ENCODE data around the gene ADCY1.

ADCY1 gene

DNA sequence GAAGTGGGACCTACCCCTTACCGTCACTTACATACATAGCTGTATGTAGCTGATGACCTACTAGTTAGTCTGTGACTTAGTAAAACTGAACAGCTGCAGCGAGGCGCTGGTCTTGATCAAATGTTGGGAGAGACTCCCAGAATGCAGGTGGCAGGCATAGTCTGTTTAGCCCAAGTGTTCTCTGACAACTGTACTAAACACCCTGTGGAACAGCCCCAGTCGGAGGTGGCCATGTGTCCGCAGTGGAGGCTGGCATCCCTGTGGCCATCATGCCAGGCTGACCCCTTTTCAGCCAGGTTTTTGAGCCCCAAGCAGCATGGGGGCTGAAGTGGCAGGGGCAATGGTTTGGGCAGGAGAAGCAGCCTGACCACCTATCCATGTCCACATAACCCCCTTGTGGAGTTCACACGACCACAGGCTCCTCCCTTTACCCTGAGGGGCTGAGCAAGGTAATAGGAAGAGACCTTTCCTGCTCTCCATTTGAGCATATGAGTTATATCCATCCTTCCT lies 7.2 kb downstream of the ADCY1 start:
- ChIA-PET CTCF (no interaction called here), POLR2A (no interaction called here)
- no peak for DNase-seq (ENCODE audit: low read depth, low spot score)
- no peak for TF ChIP-seq CTCF (IDR thresholded peaks at IDR 0.05; ENCODE audit: insufficient read depth, low read length, missing control alignments)
- H3K4me3 ChIP-seq (ENCODE audit: low read depth, low read length) = no peak overlapping the region

DNA sequence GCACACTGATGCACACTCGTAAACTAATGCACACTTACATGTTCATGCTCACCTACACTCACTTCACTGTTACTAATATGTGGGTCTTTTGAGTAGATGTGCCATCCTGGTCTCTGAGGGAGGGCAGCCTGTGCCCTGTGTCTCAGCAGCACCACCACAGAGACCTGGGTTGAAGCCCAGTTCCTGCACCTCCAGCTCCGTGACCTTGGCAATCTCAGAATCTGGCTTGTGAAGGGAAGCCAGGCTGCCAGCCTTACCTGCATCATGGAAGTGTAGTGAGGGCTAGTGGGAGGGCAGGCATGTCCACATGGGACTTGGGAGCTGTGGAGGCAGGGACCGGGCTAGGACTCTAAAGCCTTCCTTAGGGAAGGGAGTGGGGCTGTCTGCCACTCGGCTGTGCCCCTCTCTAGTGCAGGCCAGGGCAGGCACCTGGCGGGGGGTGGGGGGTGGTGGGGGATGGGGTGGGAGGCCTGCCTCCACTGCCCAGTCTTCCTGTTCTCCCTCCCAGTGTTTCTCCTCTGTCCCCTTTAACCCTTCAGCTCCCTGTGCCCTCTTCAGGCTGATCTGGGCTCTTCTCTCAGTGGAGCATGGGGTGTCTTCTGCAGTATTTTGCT lies 8.1 kb downstream of the ADCY1 start:
- ChIA-PET POLR2A (no interaction called here), CTCF (no interaction called here)
- DNase-seq (ENCODE audit: low read depth, low spot score) = no peak
- TF ChIP-seq CTCF (IDR thresholded peaks at IDR 0.05; ENCODE audit: insufficient read depth, low read length, missing control alignments) = no peak
- H3K4me3 ChIP-seq (ENCODE audit: low read depth, low read length) = no peak overlapping the region

DNA sequence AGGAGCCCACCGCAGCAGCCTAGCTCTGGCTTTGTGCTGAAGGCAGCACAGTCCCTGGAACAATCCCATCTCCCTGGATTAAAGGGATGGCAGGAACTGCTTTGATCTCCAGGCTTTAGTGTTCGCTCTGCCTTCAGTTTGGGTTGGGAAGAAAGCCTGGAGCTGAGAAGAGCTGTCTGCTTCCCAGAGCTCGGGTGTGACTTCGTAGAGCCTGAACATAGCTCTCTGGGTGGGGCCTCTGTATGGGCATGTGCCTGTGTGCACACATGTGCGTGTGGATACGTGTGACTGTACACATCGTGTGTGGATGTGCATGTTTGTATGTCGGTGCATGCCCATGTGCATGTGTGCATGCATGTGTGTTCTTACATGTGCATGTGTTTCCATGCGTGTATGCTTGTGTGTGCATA lies 8.7 kb downstream of the ADCY1 start:
- TF ChIP-seq CTCF (IDR thresholded peaks at IDR 0.05; ENCODE audit: insufficient read depth, low read length, missing control alignments) = no peak
- ChIA-PET CTCF (no interaction called here), POLR2A (no interaction called here)
- no peak overlapping the region for H3K4me3 ChIP-seq (ENCODE audit: low read depth, low read length)
- DNase-seq (ENCODE audit: low read depth, low spot score) = no peak

DNA sequence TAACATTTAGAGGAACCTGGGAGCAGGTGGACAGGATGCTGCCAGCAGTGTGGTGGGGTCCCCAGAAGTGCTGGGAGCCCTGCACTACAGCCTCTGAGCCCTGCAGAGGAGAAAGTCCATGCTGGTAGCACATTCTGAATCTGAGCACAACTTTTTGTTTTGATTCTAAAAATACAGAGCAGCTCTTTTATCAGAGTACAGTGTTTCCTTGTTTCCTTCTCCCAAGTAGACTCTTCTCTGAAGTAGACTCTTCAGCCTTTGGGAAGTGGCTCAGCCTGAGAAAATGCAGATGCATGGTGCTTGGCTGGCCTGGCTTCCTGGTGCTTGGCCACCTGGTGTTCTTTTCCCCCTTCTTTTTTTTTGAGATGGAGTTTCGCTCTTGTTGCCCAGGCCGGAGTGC lies 9.1 kb downstream of the ADCY1 start:
- ChIA-PET CTCF (no interaction called here), POLR2A (no interaction called here)
- no peak overlapping the region for H3K4me3 ChIP-seq (ENCODE audit: low read depth, low read length)
- DNase-seq (ENCODE audit: low read depth, low spot score) = no peak
- TF ChIP-seq CTCF (IDR thresholded peaks at IDR 0.05; ENCODE audit: insufficient read depth, low read length, missing control alignments) = no peak

- TF ChIP-seq CTCF (IDR thresholded peaks at IDR 0.05; ENCODE audit: insufficient read depth, low read length, missing control alignments) = no peak
- no peak overlapping the region for H3K4me3 ChIP-seq (ENCODE audit: low read depth, low read length)
- no peak for DNase-seq (ENCODE audit: low read depth, low spot score)
- ChIA-PET POLR2A (no interaction called here), CTCF (no interaction called here)
Observed at GRCh38 chr7:45584261-45585210, 10.4 kb downstream of the ADCY1 start.

- DNase-seq (ENCODE audit: low read depth, low spot score) = no peak
- POLR2A ChIA-PET = no interaction called here
- TF ChIP-seq CTCF (IDR thresholded peaks at IDR 0.05; ENCODE audit: insufficient read depth, low read length, missing control alignments) = no peak
- H3K4me3 ChIP-seq (ENCODE audit: low read depth, low read length) = no peak overlapping the region
- CTCF ChIA-PET = no interaction called here
Observed at GRCh38 chr7:45585628-45586027, 11.5 kb downstream of the ADCY1 start.

Measured in AG04449 (cell line).